OCI-LY1 (cell line): ENCODE results near the gene FAM234B.
"Not testable (repeated sequence)": the region's sequence is repeated elsewhere in the genome, so short reads cannot be mapped to it uniquely, and the experiment has no call there.

Experiments
- H2AFZ ChIP-seq: fragments of 200-600 bp; sonication (generic), shearing (Covaris generic); 2 replicates; pipeline ENCODE4 v1.6.0; 2014; ENCODE audit warnings: antibody characterized with exemption, mild to moderate bottlenecking, low read length
- H3F3A ChIP-seq: fragments of 200-600 bp; sonication (generic), shearing (Covaris generic); 2 replicates; pipeline ENCODE4 v1.6.0; 2014; ENCODE audit warnings: mild to moderate bottlenecking, antibody characterized with exemption, low read length, moderate library complexity; ENCODE audit not compliant: insufficient read depth
- H3K27ac ChIP-seq: fragments of 200-600 bp; sonication (generic); 2 replicates; pipeline ENCODE4 v1.5.1; 2014; ENCODE audit warnings: low read length, mixed run types, mild to moderate bottlenecking, low read depth; ENCODE audit not compliant: poor library complexity, severe bottlenecking
- H3K27me3 ChIP-seq: fragments of 200-600 bp; sonication (generic); 2 replicates; pipeline ENCODE4 v1.6.0; 2014; ENCODE audit warnings: antibody characterized with exemption, mild to moderate bottlenecking, low read length, moderate library complexity; ENCODE audit not compliant: insufficient read depth
- H3K36me3 ChIP-seq: fragments of 200-600 bp; sonication (generic); 2 replicates; pipeline ENCODE4 v1.6.1; 2014; ENCODE audit warnings: mild to moderate bottlenecking, antibody characterized with exemption, low read length, moderate library complexity, mixed read lengths; ENCODE audit not compliant: insufficient read depth
- H3K4me1 ChIP-seq: fragments of 200-600 bp; sonication (generic); 2 replicates; pipeline ENCODE4 v1.5.1; 2014; ENCODE audit warnings: mild to moderate bottlenecking, low read length, moderate library complexity; ENCODE audit not compliant: insufficient read depth, severe bottlenecking
- H3K4me2 ChIP-seq: fragments of 200-600 bp; sonication (generic), shearing (Covaris generic); 2 replicates; pipeline ENCODE4 v1.6.1; 2014; ENCODE audit warnings: low read length
- H3K4me3 ChIP-seq: fragments of 200-600 bp; sonication (generic); 2 replicates; pipeline ENCODE4 v1.5.1; 2014; ENCODE audit warnings: low read length, low read depth, mild to moderate bottlenecking, mixed read lengths; ENCODE audit not compliant: poor library complexity, severe bottlenecking
- H3K79me2 ChIP-seq: fragments of 200-600 bp; shearing (Covaris generic); 2 replicates; pipeline ENCODE4 v1.6.1; 2016; ENCODE audit warnings: mixed run types, low read length, mixed read lengths; ENCODE audit not compliant: insufficient read depth
- H3K9ac ChIP-seq: fragments of 200-600 bp; sonication (generic), shearing (Covaris generic); 2 replicates; pipeline ENCODE4 v1.6.1; 2014; ENCODE audit warnings: mild to moderate bottlenecking, low read length, mixed read lengths
- H3K9me2 ChIP-seq: fragments of 200-600 bp; sonication (generic), shearing (Covaris generic); 2 replicates; pipeline ENCODE4 v1.6.1; 2014; ENCODE audit warnings: low read depth, mild to moderate bottlenecking, low read length, mixed read lengths
- H3K9me3 ChIP-seq: fragments of 200-600 bp; shearing (Covaris generic); 2 replicates; pipeline ENCODE4 v1.6.1; 2014; ENCODE audit warnings: low read length, mixed read lengths
- H4K20me1 ChIP-seq: fragments of 200-600 bp; sonication (generic), shearing (Covaris generic); 2 replicates; pipeline ENCODE4 v1.6.0; 2016; ENCODE audit warnings: mild to moderate bottlenecking, low read length; ENCODE audit not compliant: insufficient read depth
- CTCF ChIP-seq: fragments of 200-600 bp; sonication (generic), shearing (Covaris generic); IDR thresholded peaks from 2 replicates; pipeline ENCODE4 v1.5.1; 2017; ENCODE audit warnings: mild to moderate bottlenecking, antibody characterized with exemption, low read length, moderate library complexity, mixed read lengths
- EZH2 ChIP-seq: fragments of 200-600 bp; sonication (generic), shearing (Covaris generic); IDR thresholded peaks from 2 replicates; pipeline ENCODE4 v1.8.0; 2017; ENCODE audit warnings: borderline replicate concordance, mixed run types, mild to moderate bottlenecking, antibody characterized with exemption, low read length, moderate library complexity, mixed read lengths

FAM234B gene

GRCh38 chr12:13082861-13083260 is 38.7 kb downstream of the FAM234B start:
- no peaks in the 10 kb centered on the region for H3F3A ChIP-seq
- TF ChIP-seq CTCF (no peak), EZH2 (no peak)
- no peak overlapping the region for H3K4me2 ChIP-seq
- H2AFZ ChIP-seq: no peak overlapping the region
- no peak overlapping the region for H3K4me3 ChIP-seq
- 0 out of 2 replicates have a peak, but pooled peaks cover 5% of the 10 kb centered on the region for H3K27me3 ChIP-seq
- no peaks in the 10 kb centered on the region; the same call in 1 of the 2 replicates for H3K9me3 ChIP-seq
- H3K79me2 ChIP-seq: no peaks in the 10 kb centered on the region
- H3K9me2 ChIP-seq: no peaks in the 10 kb centered on the region
- H3K9ac ChIP-seq: no peak overlapping the region
- no peaks in the 10 kb centered on the region for H3K4me1 ChIP-seq
- H4K20me1 ChIP-seq: no peaks in the 10 kb centered on the region
- no peaks in the 10 kb centered on the region for H3K36me3 ChIP-seq
- H3K27ac ChIP-seq: no peak overlapping the region

GRCh38 chr12:13083638-13084037 is 39.5 kb downstream of the FAM234B start:
- not testable (repeated sequence) for H3K79me2 ChIP-seq, H3K9me3 ChIP-seq, H3K4me3 ChIP-seq, H3K27me3 ChIP-seq, H3K36me3 ChIP-seq, H2AFZ ChIP-seq, H4K20me1 ChIP-seq, H3K9me2 ChIP-seq, H3K9ac ChIP-seq, H3K4me2 ChIP-seq, H3K27ac ChIP-seq, H3F3A ChIP-seq, H3K4me1 ChIP-seq

- Histone ChIP-seq H3K36me3 (no peaks in the 10 kb centered on the region), H4K20me1 (no peaks in the 10 kb centered on the region), H3K4me3 (no peak overlapping the region), H3K27ac (no peak overlapping the region), H3K27me3 (0 out of 2 replicates have a peak, but pooled peaks cover 5% of the 10 kb centered on the region), H3K9me2 (no peaks in the 10 kb centered on the region), H3F3A (no peaks in the 10 kb centered on the region), H2AFZ (no peak overlapping the region), H3K9ac (no peak overlapping the region), H3K9me3 (no peaks in the 10 kb centered on the region), H3K4me2 (no peak overlapping the region), H3K79me2 (no peaks in the 10 kb centered on the region), H3K4me1 (no peaks in the 10 kb centered on the region)
- TF ChIP-seq CTCF (no peak), EZH2 (no peak)
These were observed 40.9 kb downstream of the FAM234B start for GRCh38 chr12:13084898-13085640.
